B cell (primary cell): ENCODE data around the gene CD247. TPM values are rescaled to one million over a fixed set of nuclear protein-coding genes. Genes with fewer than 3 reads are reported as not detected.

Experiments used
- ATAC-seq: fragments of 200-7000 bp; cut with Tn5 transposase; one replicate; pipeline ENCODE4 v1.10.0; 2021; ENCODE audit warnings: low read depth, mild to moderate bottlenecking, moderate number of reproducible peaks, moderate library complexity
- CTCF ChIA-PET: fragments of 350-600 bp; sonication (Branson Sonifier 250); formaldehyde crosslinking; loops from one replicate; lab custom pipeline; 2021; ENCODE audit warnings: antibody characterized with exemption, inconsistent platforms; lab: Charles Lee
- POLR2A ChIA-PET: fragments of 350-600 bp; sonication (Branson Sonifier 250); formaldehyde crosslinking; loops from one replicate; lab custom pipeline; 2021; ENCODE audit warnings: antibody characterized with exemption; lab: Charles Lee
- DNase-seq: peaks from one replicate; pipeline ENCODE4 v3.0.0; 2013
- H2AFZ ChIP-seq: 2 replicates; pipeline ENCODE4 v1.6.1; 2012; ENCODE audit warnings: mild to moderate bottlenecking, low read depth, low read length; ENCODE audit not compliant: insufficient read depth, poor library complexity, severe bottlenecking
- H3K27ac ChIP-seq, 2 donors: 1 replicate in 1 of 2; 2 replicates in 1 of 2; pipeline ENCODE4 v1.5.1; 2012 to 2013; ENCODE audit warnings: low read length in 2 of 2, mild to moderate bottlenecking in 2 of 2, moderate library complexity in 1 of 2
- H3K27me3 ChIP-seq, 4 experiments: fragments of 200-600 bp in 1 of 4; sonication (generic) in 1 of 4; replicated peaks in 1 of 4; 1 replicate in 2 of 4; 2 replicates in 2 of 4; pipeline versions ENCODE4 v1.6.1 to v1.7.0; 2013 to 2016; ENCODE audit warnings: low read length in 3 of 4, mild to moderate bottlenecking in 2 of 4, mixed read lengths in 1 of 4, moderate library complexity in 1 of 4; ENCODE audit not compliant: insufficient read depth in 4 of 4, control insufficient read depth in 3 of 4; ENCODE audit errors: control extremely low read depth in 1 of 4
- H3K36me3 ChIP-seq, 2 experiments: replicated peaks in 1 of 2; 1 replicate in 1 of 2; 2 replicates in 1 of 2; pipeline versions ENCODE4 v1.6.1 to v1.7.1; 2013; ENCODE audit warnings: low read length in 1 of 2; ENCODE audit not compliant: insufficient read depth in 2 of 2, control insufficient read depth in 1 of 2; ENCODE audit errors: control extremely low read depth in 1 of 2, extremely low read depth in 1 of 2
- H3K4me1 ChIP-seq, 2 donors: fragments of 200-600 bp in 1 of 2; sonication (generic) in 1 of 2; 1 replicate in 1 of 2; 2 replicates in 1 of 2; pipeline versions ENCODE4 v1.5.1 to v1.6.1; 2013 to 2017; ENCODE audit warnings: low read length in 2 of 2; ENCODE audit not compliant: control insufficient read depth in 2 of 2, insufficient read depth in 2 of 2
- H3K4me2 ChIP-seq: replicated peaks from 2 replicates; pipeline ENCODE3; 2012; ENCODE audit warnings: mild to moderate bottlenecking, low read depth, low read length; ENCODE audit not compliant: poor library complexity, severe bottlenecking
- H3K4me3 ChIP-seq, 5 experiments: fragments of 200-600 bp in 1 of 5; sonication (generic) in 1 of 5; 1 replicate in 3 of 5; 2 replicates in 2 of 5; pipeline versions ENCODE4 v1.5.1 to v1.7.0; 2011 to 2016; ENCODE audit warnings: low read length in 4 of 5, mild to moderate bottlenecking in 4 of 5, low read depth in 2 of 5, control low read depth in 1 of 5, moderate library complexity in 1 of 5; ENCODE audit not compliant: insufficient read depth in 1 of 5; ENCODE audit errors: control extremely low read depth in 1 of 5, extremely low read depth in 1 of 5
- H3K79me2 ChIP-seq: fragments of 200-600 bp; sonication (generic); one replicate; pipeline ENCODE4 v1.6.0; 2016; ENCODE audit warnings: low read length; ENCODE audit not compliant: control insufficient read depth, insufficient read depth
- H3K9ac ChIP-seq: fragments of 200-600 bp; sonication (generic); 2 replicates; pipeline ENCODE4 v1.6.1; 2017; ENCODE audit warnings: mild to moderate bottlenecking, low read length, moderate library complexity
- H3K9me3 ChIP-seq, 3 donors: one replicate each; pipeline versions ENCODE4 v1.6.1 to v1.7.1; 2013; ENCODE audit warnings: low read length in 2 of 3; ENCODE audit not compliant: control insufficient read depth in 2 of 3, insufficient read depth in 1 of 3; ENCODE audit errors: control extremely low read depth in 1 of 3
- H4K20me1 ChIP-seq: 2 replicates; pipeline ENCODE4 v1.6.0; 2012; ENCODE audit warnings: mild to moderate bottlenecking, low read length; ENCODE audit not compliant: insufficient read depth, control insufficient read depth, poor library complexity, severe bottlenecking
- H3K27ac Mint-ChIP-seq: one replicate; pipeline ENCODE4 v1.8.0; 2021; ENCODE audit warnings: mixed read lengths
- H3K27me3 Mint-ChIP-seq: one replicate; pipeline ENCODE4 v1.8.0; 2021; ENCODE audit warnings: mixed read lengths
- H3K4me1 Mint-ChIP-seq: one replicate; pipeline ENCODE4 v1.8.0; 2021; ENCODE audit warnings: mixed read lengths
- H3K4me3 Mint-ChIP-seq: one replicate; pipeline ENCODE4 v1.8.0; 2021; ENCODE audit warnings: mixed read lengths
- H3K9me3 Mint-ChIP-seq: one replicate; pipeline ENCODE4 v1.8.0; 2022; ENCODE audit warnings: mixed read lengths; ENCODE audit not compliant: insufficient read depth
- EZH2 ChIP-seq: IDR thresholded peaks from 2 replicates; pipeline ENCODE4 v1.6.1; 2012; ENCODE audit warnings: borderline replicate concordance, low read depth, mild to moderate bottlenecking, moderate library complexity, low read length; ENCODE audit not compliant: insufficient read depth, poor library complexity, severe bottlenecking
- WGBS: methylation state at CpG from one replicate; pipeline ENCODE4 v1.1.5; 2013; ENCODE audit warnings: missing lambda C conversion rate; ENCODE audit not compliant: insufficient coverage; 5-methylcytosine and 5-hydroxymethylcytosine counted together
- intact Hi-C: fragments of 100-400 bp; cut with micrococcal nuclease; formaldehyde crosslinking; loops from one replicate; pipeline ENCODE4 v1.10.0; 2022
- polyA plus RNA-seq: library from polyadenylated mRNA; depleted of rRNA; stranded (reverse); fragments of >200 nt; gene quantifications from 2 replicates; pipeline ENCODE4 v1.2.3, GENCODE V29; 2012
- total RNA-seq, 2 donors: library from RNA; stranded (reverse); fragments of 120-200 nt in 1 of 2; gene quantifications; 1 replicate in 1 of 2; 2 replicates in 1 of 2; pipeline versions ENCODE4 v1.2.3 to v1.2.4, GENCODE V29; 2013 to 2022
- TF ChIP-seq, protein P1 (sequence below): fragments of 200-600 bp; IDR thresholded peaks from one replicate; pipeline ENCODE4 v1.8.0; 2022; ENCODE audit warnings: antibody characterized with exemption, mild to moderate bottlenecking

The CD247 gene
- total and polyA plus RNA-seq, 2 donors (not counting 1 experiment from before 2014, with no cell fraction given), result 2.5 to 10.8 TPM

DNA sequence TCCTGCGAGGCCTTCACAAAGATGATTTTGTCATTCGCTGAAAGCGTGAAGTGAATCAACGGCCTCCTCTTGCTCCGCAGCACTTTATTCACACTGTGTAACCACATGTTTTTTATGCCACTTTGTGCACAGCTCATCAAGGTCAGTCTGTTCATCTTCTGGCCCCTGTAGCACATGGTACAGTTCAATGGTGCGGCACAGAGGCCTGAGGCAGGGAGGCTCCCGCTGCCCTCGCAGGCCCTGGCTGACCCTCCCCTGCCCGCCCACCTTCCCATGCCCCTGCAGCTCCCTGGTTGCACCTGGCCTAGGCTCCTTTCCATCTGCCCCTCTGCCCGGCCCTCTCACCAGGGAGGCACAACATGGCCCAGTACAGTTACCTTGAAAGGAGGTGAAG is 87.5 kb downstream of the CD247 start:
- DNase-seq (no peak), ATAC-seq (peak; percentile 36)
- H3K79me2 ChIP-seq, result no peaks in the 10 kb centered on the region
- Mint-ChIP-seq H3K27me3 (no peaks in the 10 kb centered on the region), H3K4me3 (peak overlapping the region; percentile 84), H3K9me3 (no peaks in the 10 kb centered on the region), H3K4me1 (peaks cover 53% of the 10 kb centered on the region), H3K27ac (peak overlapping the region; percentile 97)
- no peaks in the 10 kb centered on the region for H3K36me3 ChIP-seq
- H3K4me1 ChIP-seq, result peaks cover 37 to 54% of the 10 kb centered on the region in 2 donors
- peak overlapping the region; percentile 57 for H3K4me2 ChIP-seq
- intact Hi-C loops, result loop anchor here (1.0 to 10.0 kb wide), 5 partner anchors 8 to 209 kb away; partner anchors contain the start of gene POU2F1
- TF ChIP-seq, protein P1, sequence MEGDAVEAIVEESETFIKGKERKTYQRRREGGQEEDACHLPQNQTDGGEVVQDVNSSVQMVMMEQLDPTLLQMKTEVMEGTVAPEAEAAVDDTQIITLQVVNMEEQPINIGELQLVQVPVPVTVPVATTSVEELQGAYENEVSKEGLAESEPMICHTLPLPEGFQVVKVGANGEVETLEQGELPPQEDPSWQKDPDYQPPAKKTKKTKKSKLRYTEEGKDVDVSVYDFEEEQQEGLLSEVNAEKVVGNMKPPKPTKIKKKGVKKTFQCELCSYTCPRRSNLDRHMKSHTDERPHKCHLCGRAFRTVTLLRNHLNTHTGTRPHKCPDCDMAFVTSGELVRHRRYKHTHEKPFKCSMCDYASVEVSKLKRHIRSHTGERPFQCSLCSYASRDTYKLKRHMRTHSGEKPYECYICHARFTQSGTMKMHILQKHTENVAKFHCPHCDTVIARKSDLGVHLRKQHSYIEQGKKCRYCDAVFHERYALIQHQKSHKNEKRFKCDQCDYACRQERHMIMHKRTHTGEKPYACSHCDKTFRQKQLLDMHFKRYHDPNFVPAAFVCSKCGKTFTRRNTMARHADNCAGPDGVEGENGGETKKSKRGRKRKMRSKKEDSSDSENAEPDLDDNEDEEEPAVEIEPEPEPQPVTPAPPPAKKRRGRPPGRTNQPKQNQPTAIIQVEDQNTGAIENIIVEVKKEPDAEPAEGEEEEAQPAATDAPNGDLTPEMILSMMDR, result no peak
- TF ChIP-seq EZH2, result no peak
- no peaks in the 10 kb centered on the region for H4K20me1 ChIP-seq
- peak overlapping the region in 1 of 5 experiments; percentile 16 for H3K4me3 ChIP-seq
- H3K9me3 ChIP-seq, result peaks cover 0 to 8% (median 0%) of the 10 kb centered on the region in 3 donors
- peaks cover 0 to 3% (median 1%) of the 10 kb centered on the region in 4 experiments for H3K27me3 ChIP-seq
- POLR2A ChIA-PET, result interaction anchor here (0.9 kb wide), 1 partner anchor 18 kb away, joined by 3 read pairs; no protein-coding TSS in a partner anchor
- peak overlapping the region; percentile 71 for H3K27ac ChIP-seq
- peak overlapping the region; percentile 42 for H3K9ac ChIP-seq
- H2AFZ ChIP-seq, result peak overlapping the region; percentile 52
- WGBS, result 48% methylated on average over 10 of the region's 10 CpGs
- CTCF ChIA-PET, result interaction anchor here (1.0 to 6.1 kb wide), 6 partner anchors 8 to 103 kb away, joined by 3 to 51 read pairs (median 13); no protein-coding TSS in a partner anchor
